CD4-positive, alpha-beta T cell treated with Interleukin-21 for 1 hour (primary cell): ENCODE data around the gene PEDS1.
"Not testable (repeated sequence)": the region's sequence is repeated elsewhere in the genome, so short reads cannot be mapped to it uniquely, and the experiment has no call there.

ENCODE experiments used
- DNase-seq: peaks from one replicate; pipeline ENCODE4 v3.0.0-alpha.2; 2020

Gene PEDS1

DNA sequence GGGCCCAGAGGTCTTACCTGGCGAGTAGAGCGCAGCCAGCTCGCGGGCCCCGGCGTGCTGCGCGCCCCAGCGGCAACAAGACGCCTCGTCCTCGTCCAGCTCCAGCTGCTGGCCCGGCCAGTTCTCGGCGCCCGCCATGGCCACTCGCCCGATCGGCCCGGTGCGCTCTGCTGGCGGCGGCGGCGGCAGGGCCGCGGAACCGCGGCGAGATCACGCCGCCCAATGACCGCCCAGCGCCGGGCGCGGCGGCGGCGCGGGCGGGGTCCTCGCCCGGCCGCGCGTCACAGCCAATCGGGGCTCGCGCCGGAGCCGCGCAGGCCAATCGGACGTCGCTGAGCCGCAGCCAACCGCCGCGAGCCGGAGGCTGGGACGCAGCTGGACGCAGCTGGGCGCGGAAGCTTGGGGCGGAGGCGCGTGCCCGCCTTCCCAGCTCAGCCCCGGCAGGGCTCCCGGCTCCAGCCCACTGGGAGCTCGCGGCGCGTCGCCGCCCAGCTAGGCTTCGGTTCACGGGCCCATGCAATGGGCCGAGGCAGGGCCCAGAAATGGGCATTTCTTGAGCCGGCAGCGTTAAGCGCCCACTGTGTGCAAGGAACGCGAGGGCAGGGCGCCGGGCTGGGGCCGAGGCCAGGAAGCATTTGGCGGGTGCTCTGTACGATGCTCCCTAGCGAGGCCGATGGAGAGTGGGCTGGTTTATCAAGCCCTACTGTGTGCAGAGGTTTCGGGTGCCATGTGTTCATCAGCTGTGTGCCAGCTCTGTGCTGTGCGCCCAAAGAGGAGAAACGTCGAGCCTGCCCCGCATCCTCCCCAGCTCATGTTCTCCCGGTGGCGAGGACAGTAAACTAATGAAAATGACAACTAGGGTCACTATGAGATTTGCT, at the start of gene PEDS1:
TSS of gene PEDS1 (minus strand) at position 224 of the 878 bp plus-strand sequence. CDS start at position 138, 86 bp downstream.
- peak; percentile 83 for DNase-seq

DNA sequence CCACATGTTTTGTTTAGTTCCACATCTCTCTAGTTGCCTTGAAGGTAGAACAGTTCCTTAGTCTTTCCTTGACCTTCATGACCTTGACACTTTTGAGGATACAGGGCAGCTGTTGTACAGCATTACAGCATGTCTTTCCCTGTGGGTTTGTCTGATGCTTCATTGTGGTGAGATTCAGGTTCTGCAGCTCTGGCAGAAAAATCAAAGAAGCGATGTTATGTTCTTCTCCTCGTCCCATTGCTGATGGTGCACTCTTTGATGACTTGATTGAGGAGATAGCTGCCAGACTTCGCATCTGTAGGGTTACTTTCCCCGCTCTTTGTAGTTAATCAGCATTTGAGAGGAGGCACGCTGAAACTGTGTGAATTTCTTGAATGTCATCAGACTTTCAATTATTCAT, 49.2 kb upstream of the PEDS1 start:
- DNase-seq: no peak

DNA sequence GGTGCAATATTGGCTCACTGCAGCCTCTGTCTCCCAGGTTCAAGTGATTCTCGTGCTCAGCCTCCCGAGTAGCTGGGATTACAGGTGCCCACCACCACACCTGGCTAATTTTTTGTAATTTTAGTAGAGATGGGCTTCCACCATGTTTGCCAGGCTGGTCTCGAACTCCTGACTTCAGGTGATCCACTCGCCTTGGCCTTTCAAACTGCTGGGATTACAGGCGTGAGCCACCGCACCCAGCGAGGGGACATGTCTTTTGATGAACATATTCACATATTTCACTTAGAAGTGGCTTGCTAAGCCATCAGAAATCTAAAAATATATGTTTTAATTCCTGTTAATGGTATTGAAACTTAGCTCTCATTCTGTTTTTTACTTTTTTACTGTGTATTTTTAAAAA, 48.2 kb upstream of the PEDS1 start:
- not testable (repeated sequence) for DNase-seq

DNA sequence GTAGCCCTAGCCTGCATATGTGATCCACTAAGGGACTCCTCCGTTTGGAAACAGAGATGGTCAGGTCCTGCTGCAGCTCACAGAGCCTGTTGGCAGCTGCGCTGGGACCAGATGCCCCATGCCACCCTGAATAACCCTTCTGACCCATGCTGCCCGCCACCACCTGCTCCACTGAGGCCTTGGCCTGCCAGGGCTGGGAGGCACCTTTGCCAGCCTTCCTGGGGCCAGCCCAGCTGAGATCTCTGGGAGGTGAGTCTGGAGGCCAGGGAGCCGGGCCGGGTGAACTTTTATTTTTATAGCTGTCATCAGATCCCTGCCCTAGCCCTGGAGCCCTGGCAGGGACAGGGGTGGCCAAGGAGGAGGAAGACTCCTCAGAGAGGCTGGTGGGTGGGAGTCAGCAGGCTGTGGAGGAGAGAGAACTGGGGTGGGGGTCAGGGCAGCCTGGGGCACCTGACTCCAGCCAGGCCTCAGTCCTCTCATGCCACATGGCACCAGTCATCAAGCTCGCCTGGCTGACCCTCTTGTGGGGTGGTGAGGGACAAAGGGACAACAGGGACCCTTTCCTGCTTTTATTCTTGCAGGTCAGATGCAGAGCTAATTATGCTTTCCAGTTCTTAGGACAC, 47.1 kb upstream of the PEDS1 start:
- DNase-seq: no peak

DNA sequence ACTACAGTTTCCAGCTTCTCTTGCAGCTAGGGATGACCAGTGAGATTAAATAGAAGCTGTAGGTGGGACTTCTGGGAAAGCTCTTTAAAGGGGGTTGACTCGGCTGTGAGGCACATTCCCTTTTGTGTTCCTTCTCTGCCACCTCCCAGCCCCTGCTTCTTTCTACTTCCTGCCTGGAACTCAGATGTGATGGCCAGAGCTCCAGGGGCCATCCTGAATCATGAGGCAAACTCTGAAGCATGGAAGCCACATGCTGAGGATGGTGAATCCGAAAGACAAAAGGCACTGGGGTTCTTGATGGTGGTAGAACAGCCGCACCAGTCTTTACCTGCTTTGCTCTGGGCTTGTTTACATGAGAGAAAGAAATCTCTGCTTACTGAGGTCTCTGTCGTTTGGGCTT, 46.2 kb upstream of the PEDS1 start:
- no peak for DNase-seq

DNA sequence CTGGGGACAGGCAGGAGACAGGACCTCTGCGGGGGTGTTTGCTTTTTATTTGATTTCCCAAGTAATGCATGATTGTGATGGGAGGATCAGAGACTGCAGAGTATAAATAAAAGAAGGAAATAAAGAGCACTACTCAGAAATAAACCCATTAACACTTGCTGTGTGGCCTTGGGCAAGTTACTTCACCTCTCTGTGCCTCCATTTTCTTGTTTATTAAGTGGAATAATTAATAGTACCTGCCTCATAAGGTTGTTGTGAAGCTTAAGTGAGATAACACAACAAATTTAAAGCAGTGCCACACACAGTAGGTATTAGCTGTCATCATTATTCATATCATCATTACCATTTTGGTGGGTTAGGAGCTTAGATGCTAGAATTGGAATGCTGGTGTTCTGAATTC, 45.2 kb upstream of the PEDS1 start:
- no peak for DNase-seq

DNA sequence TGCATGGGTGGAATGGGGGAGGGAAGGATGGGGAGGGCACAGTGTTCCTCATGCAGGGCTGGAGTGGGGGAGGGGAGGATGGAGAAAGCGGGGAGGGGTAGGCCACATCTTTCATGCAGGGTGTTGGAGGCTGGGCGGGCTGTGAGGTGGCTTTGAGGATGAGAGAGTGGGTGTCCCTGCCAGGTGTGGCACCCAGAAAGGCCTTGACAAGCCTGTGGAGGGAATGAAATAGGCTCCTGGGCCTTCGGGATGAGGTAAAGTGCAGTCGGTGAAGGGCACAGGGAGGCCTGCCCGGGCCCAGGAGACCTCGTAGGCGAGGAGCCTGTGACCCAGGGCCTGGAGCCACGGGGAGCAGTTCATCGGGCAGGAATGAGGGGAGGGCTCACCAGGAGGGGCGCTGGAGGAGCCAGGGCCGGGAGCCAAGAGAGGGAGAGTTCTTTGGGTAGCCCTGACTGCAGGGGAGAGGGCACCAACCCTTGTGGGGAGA, 44.7 kb upstream of the PEDS1 start:
- no peak for DNase-seq

DNA sequence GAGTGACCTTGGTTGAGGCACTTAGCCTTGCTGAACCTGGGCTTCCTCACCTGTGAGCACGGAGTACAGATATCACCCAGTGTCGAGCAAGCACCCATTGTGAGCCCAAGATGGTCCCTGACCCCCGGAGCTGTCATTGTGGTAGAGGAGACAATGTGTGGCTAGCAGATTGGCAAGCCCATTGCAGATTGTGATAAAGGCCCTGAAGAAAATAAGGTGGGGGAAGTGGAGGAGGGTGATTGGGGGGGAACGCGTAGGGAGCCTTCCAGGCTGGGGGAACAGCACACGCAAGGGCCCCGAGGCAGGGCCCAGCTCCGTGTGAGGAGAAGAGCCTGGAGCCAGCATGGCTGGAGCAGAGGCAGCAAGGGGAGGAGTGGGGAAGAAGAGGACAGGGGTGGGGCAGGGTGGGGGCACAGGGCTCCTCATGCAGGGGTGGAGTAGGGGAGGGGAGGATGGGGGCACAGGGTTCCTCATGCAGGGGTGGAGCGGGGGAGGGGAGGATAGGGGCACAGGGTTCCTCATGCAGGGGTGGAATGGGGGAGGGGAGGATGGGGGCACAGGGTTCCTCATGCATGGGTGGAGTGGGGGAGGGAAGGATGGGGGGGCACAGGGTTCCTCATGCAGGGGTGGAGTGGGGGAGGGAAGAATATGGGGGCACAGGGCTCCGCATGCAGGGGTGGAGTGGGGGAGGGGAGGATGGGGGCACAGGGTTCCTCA, 44.1 kb upstream of the PEDS1 start:
- no peak for DNase-seq

DNA sequence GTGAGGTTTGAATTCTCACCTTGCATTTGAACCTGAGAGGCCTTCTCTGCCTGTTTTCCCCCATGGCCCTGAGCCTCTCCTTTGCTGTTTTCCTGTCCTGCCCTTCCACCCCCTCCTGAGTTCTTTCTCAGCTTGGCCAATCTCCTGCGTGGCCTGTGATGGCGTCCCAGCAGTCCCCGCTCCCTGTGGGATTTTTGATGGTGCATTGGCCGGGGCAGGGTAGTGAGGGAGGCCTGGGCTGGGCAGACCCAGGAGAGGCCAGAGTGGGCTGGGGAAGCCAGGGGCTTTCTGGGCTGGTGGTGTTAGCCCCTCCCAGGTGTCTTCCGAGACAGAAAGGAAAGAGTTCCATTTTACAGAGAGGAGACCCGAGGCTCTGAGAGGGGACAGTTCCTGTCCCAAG, 43.4 kb upstream of the PEDS1 start:
- DNase-seq: no peak

DNA sequence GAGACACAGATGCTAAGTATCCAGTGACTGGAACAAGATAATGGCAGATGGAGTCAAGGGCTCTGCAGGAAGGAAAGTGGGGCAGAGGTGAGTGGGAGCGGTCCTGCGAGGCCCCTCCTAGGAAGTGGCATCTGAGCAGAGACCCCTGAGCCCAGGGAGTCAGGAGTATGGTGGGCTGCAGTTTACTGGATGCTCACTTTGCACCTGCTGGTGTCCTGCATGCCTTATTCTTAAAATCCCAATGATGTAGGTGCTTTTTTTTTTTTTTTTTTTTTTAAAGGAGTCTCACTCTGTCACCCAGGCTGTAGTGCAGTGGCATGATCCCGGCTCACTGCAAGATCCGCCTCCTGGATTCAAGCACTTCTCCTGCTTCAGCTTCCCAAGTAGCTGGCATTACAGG, 42.7 kb upstream of the PEDS1 start:
- no peak for DNase-seq

DNA sequence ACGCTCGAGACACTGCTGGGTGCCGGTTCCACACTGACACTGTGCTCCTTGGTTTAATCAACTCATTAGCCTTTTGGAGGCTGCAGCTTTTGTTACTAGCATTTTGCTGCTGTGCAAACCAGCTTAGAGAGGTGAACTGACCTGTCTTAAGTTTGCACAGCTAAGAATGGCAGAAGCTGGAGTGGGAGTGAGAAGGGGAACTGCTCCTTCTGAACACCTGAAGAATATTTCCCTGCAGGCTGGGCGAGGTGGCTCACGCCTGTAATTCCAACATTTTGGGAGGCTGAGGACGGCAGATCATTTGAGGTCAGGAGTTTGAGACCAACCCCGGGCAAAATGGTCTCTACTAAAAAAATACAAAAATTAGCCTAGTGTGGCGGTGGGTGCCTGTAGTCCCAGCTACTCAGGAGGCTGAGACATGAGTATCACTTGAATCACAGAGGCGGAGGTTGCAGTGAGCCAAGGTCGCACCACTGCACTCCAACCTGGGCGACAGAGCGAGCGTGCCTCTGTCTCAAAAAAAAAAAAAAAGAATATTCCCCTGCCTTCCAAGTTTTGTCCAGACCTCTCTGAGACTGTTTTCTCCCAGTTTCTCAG, 42.1 kb upstream of the PEDS1 start:
- DNase-seq: no peak

DNA sequence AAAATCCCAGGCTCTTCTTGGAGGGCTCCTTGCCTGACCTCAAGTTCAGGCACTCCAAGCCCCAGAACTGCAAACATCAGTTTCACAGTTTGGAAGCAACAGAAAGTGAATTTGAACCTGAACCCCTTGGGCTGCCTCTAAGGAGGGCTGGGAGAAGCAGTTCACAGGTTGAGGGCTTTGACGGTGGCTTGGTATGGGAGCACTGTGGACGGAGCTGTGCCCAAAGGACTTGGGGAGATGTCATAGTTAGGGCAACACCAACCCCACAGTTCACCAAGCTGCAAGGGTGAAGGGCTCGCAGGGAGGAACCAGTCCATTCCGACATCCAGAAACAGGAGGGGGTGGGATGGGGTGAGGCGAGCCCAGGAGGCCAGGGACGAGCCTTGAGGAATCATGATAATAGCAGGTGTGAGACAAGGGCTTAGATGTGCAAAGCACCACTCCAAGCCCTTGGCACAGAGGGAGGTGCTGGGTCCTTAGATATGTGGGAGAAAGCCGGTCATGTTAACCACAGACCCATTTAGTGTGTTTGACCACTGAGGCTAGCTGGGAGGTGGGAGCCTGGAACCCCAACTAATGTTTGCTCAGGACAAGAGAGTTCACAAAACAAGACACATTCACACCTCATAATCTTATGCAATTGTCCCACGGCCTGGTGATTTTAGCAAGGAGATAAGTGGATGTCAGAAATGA, 41.5 kb upstream of the PEDS1 start:
- no peak for DNase-seq

DNA sequence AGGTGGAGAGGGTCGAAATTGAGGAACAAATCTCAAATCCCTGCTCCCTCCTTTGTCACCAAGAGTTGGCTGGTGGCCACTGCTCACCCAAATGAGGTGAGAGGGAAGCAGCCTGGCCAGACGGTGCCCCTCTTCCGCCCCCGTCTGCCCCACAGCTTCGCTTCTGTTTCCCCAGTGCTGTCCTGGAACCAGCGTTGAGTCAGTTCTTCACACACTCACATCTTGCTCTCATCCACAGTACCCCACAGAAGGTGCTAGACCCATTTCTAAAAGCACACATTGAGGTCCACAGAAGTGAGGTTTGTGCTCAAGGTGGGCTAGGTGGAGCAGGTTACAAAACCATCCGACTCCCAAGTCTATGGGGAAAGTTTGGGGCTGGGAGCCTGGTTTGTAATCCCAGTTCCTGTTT, 40.9 kb upstream of the PEDS1 start:
- no peak for DNase-seq

DNA sequence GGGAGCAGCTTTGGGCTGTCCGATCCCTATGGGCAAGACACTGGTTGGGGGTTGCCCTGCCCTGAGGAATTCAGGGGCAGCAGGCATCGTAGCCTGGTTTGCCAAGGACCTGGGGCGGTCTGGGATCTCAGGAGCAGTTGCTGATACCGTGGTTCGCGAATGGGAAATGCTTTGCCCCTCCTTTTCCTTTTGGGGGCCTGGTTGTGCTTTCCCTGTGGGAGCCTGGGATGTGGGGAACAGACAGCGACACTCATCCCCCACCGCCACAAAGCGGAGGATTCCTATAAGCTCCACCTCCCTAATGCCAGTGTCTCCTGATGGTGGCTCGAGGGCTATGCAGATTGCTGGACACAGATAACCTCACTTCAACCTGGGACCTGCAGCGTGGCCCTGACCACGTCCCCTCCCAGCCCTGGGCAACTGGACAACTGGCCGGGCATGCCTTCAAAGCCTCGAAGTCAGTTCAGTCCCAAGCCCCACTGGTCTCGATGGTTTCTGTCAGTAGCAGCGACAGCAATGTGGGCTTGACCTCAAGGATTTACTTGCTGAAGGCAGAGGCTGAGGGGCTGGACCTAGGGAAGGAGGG, 40.4 kb upstream of the PEDS1 start:
- DNase-seq: no peak

DNA sequence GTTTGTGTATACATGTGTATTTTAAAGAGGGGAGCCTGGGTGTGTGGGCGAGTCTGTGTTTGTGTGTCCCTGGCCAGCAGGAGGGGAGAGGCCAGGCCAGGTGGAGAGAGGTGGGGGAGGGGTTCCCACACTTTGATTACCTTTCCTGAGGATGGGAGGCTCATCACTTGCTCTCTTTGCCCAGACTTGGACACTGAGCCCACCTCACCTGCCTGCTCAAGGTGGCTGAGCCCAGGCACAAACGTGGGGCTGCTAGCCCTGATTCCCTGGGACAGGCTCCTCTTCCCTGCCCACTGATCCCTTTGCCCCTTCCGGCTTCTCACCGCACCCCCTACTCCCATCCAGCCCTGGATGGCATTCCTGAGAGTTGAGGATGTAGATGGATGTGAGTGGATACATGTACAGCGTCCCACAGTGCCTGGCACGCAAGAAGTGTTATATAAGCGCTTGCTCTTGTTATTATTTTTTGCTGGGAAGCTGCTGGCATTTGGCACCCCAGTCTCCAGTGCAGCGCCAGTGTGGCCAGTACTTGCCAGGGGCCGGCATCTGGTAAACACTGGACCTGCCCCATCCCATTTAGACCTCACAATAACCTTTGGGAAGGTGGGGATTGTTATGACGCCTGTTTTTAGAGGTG, 39.8 kb upstream of the PEDS1 start:
- no peak for DNase-seq

DNA sequence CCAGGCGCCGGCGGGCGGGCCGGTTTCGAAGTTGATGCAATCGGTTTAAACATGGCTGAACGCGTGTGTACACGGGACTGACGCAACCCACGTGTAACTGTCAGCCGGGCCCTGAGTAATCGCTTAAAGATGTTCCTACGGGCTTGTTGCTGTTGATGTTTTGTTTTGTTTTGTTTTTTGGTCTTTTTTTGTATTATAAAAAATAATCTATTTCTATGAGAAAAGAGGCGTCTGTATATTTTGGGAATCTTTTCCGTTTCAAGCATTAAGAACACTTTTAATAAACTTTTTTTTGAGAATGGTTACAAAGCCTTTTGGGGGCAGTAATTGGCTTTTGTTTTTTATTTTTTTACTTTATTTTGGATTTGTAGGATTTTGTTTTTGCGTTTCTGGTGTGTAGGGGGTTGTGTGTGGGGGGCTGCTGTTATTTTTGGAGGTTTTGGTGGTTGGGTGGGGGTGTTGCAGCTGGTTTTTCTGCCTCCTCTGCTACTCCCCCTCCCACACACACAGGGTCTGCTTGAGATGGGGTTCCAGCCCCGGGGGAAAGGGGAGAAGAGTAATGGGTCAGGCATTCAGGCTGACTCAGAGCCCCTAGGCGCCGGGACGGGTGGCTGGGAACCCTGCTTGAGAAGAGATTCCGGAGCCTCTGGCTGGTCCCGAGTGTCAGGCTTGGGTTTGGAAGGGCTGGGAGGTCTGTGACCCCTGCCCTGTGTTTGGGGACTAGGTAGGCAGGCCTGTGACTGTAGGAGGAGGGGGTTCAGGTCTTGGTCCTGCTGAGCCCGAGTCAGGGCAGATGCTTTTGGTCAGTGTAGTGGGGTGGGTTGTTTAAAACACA, 39.1 kb upstream of the PEDS1 start:
- peak; percentile 75 for DNase-seq

DNA sequence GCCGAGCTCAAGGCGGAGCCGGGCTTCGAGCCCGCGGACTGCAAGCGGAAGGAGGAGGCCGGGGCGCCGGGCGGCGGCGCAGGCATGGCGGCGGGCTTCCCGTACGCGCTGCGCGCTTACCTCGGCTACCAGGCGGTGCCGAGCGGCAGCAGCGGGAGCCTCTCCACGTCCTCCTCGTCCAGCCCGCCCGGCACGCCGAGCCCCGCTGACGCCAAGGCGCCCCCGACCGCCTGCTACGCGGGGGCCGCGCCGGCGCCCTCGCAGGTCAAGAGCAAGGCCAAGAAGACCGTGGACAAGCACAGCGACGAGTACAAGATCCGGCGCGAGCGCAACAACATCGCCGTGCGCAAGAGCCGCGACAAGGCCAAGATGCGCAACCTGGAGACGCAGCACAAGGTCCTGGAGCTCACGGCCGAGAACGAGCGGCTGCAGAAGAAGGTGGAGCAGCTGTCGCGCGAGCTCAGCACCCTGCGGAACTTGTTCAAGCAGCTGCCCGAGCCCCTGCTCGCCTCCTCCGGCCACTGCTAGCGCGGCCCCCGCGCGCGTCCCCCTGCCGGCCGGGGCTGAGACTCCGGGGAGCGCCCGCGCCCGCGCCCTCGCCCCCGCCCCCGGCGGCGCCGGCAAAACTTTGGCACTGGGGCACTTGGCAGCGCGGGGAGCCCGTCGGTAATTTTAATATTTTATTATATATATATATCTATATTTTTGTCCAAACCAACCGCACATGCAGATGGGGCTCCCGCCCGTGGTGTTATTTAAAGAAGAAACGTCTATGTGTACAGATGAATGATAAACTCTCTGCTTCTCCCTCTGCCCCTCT, 38.2 kb upstream of the PEDS1 start:
- peak; percentile 50 for DNase-seq

DNA sequence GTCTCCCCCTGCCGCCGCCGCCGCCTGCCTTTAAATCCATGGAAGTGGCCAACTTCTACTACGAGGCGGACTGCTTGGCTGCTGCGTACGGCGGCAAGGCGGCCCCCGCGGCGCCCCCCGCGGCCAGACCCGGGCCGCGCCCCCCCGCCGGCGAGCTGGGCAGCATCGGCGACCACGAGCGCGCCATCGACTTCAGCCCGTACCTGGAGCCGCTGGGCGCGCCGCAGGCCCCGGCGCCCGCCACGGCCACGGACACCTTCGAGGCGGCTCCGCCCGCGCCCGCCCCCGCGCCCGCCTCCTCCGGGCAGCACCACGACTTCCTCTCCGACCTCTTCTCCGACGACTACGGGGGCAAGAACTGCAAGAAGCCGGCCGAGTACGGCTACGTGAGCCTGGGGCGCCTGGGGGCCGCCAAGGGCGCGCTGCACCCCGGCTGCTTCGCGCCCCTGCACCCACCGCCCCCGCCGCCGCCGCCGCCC, 37.6 kb upstream of the PEDS1 start:
- peak; percentile 61 for DNase-seq

DNA sequence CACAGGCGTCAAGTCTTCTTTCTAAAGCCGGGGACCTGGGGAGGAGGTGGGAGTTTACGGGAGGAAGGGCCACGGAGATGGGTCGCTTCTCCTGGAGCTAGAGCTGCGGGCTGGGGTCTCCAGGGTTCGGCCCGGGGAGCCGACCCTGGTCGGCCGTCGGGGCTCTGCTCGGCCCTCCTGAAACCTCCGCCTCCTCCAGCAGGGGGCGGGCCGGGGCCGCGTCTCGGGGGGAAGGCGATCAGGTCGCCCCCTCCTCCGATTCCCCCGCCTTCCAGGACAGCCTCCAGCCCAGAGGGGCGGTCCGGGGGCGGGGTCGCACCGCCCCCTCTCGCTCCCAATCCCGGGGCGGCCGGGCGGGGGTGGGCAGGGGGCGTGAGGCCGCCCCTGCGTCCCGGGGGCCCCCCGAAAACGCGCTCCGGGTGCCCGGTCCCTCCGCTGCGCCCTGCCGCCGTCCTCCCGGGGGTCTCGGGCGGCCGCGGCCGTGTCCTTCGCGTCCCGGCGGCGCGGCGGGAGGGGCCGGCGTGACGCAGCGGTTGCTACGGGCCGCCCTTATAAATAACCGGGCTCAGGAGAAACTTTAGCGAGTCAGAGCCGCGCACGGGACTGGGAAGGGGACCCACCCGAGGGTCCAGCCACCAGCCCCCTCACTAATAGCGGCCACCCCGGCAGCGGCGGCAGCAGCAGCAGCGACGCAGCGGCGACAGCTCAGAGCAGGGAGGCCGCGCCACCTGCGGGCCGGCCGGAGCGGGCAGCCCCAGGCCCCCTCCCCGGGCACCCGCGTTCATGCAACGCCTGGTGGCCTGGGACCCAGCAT, 36.9 kb upstream of the PEDS1 start, which contains the start of gene CEBPB:
TSS of gene CEBPB (plus strand) at position 580 of the 814 bp plus-strand sequence. CDS start at position 784, 204 bp downstream.
- DNase-seq: peak; percentile 84
